ENCODE measurements around the gene SDHA.
A peak's percentile ranks its signal among the peaks of the same experiment; 100 is the strongest.
"Not testable (repeated sequence)": the region's sequence is repeated elsewhere in the genome, so short reads cannot be mapped to it uniquely, and the experiment has no call there.

SDHA gene

GRCh38 chr5:198516-199196 is 19.5 kb upstream of the SDHA start:
- no peak for DNase-seq

- DNase-seq = no peak
These were observed 18.7 kb upstream of the SDHA start for GRCh38 chr5:199197-199949.

GRCh38 chr5:199950-200645 is 18.0 kb upstream of the SDHA start:
- DNase-seq = no peak

GRCh38 chr5:200985-201384 is 17.1 kb upstream of the SDHA start:
- DNase-seq = no peak

- no peak for DNase-seq
These were observed 16.4 kb upstream of the SDHA start for GRCh38 chr5:201672-202071.

GRCh38 chr5:203246-203930 is 14.7 kb upstream of the SDHA start:
- DNase-seq = no peak

GRCh38 chr5:204001-204400 is 14.1 kb upstream of the SDHA start:
- DNase-seq = no peak

GRCh38 chr5:204462-204861 is 13.7 kb upstream of the SDHA start:
- DNase-seq = no peak

- DNase-seq = no peak
These were observed 13.0 kb upstream of the SDHA start for GRCh38 chr5:204966-205670.

- no peak for DNase-seq
These were observed 11.7 kb upstream of the SDHA start for GRCh38 chr5:206406-206805.

- DNase-seq = no peak
These were observed 11.1 kb upstream of the SDHA start for GRCh38 chr5:206927-207536.

- DNase-seq = no peak
These were observed 10.5 kb upstream of the SDHA start for GRCh38 chr5:207599-207998.

GRCh38 chr5:208449-209114 is 9.5 kb upstream of the SDHA start:
- DNase-seq = no peak

GRCh38 chr5:213803-214395 is 4.2 kb upstream of the SDHA start:
- DNase-seq = no peak

- DNase-seq = not testable (repeated sequence)
These were observed 2.9 kb upstream of the SDHA start for GRCh38 chr5:215256-215655.

- DNase-seq = not testable (repeated sequence)
These were observed 2.0 kb upstream of the SDHA start for GRCh38 chr5:216076-216475.

GRCh38 chr5:218457-219291 is 554 bp downstream of the SDHA start:
- DNase-seq = peak; percentile 18

- peak; percentile 44 for DNase-seq
These were observed 1.3 kb downstream of the SDHA start for GRCh38 chr5:219460-219863.

GRCh38 chr5:219991-220390 is 1.9 kb downstream of the SDHA start:
- DNase-seq = peak; percentile 55

Data from CD4-positive, alpha-beta T cell treated with Interleukin-21 for 1 hour (primary cell).